Measurements from ENCODE around the gene STXBP3. TPM values are rescaled to one million over a fixed set of nuclear protein-coding genes. Genes with fewer than 3 reads are reported as not detected.

STXBP3 gene
- total and polyA plus RNA-seq, 9 of the 15 experiments (the other 6 are each of a cell fraction or from before 2014, with no cell fraction given) = 32.5 to 52.5 (median 39.2) TPM

DNA sequence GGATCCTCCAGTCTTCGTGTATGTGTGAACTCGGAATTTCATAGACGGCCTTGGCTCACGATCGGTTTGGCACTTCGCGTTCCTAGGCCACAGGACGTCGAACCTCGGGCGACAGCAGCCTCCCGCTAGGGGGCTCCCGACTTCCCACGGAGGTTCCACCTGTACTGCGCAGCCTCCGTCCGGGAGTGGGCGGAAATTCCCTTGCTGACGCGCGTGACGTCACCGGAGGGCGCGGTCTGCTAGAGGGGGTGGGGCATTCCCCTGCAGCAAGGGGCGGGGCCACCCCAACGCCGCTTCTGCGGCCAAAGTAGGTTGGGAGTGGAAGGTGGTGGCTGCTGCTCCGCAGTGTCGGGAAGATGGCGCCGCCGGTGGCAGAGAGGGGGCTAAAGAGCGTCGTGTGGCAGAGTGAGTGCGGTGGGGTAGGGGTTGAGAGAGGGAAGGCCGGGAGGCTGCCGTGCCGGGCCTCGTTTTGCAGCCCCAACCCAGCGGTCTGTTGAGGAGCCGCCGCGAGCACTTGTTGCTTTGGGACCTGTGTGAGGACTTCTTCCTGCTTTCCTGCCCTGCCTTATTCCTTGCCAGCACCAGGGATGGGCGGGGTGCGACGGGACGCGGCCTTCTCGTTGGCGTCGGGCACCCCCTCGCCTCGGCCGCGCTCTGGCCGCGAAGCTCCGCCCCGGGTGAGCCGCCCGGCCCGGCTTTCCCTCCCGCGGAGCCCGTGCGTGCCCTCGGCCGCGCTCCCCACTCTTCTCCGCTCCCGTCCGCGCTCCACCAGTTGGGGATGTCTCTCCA, at the start of gene STXBP3 (continued):
- TF ChIP-seq ZKSCAN8 (CRISPR knock-in tag; IDR thresholded peaks at IDR 0.05) (no peak), ZC3H4 (CRISPR knock-in tag; IDR thresholded peaks at IDR 0.05; ENCODE audit: borderline replicate concordance) (peak; percentile 92), FOXJ2 (tag; IDR thresholded peaks at IDR 0.05) (0 out of 2 replicates have a peak, but pooled peaks have one; percentile 52), NR3C1 (CRISPR knock-in tag; IDR thresholded peaks at IDR 0.05) (no peak; the same call in 1 of the 2 replicates), EHMT2 (IDR thresholded peaks at IDR 0.05) (peak; percentile 27; the same call in 1 of the 2 replicates), NCOA1 (IDR thresholded peaks at IDR 0.05; ENCODE audit: low read depth) (peak; percentile 73), ZNF695 (CRISPR knock-in tag; IDR thresholded peaks at IDR 0.05) (no peak), ZSCAN32 (CRISPR knock-in tag; IDR thresholded peaks at IDR 0.05) (no peak), ZBTB7A (IDR thresholded peaks at IDR 0.05; ENCODE audit: borderline replicate concordance, control insufficient read depth, low read depth, low read length) (no peak), NR1H2 (CRISPR knock-in tag; IDR thresholded peaks at IDR 0.05) (peak; percentile 81; the same call in 1 of the 2 replicates), THRAP3 (IDR thresholded peaks at IDR 0.05; ENCODE audit: borderline replicate concordance) (no peak), MTA3 (IDR thresholded peaks at IDR 0.05; ENCODE audit: borderline replicate concordance) (peak; percentile 86), ZNF696 (CRISPR knock-in tag; conservative IDR thresholded peaks at IDR 0.05) (no peak), JUND (IDR thresholded peaks at IDR 0.05; ENCODE audit: borderline replicate concordance, low read depth, low read length) (peak; percentile 93), JUND (tag; IDR thresholded peaks at IDR 0.05; ENCODE audit: borderline replicate concordance, low read depth, low read length) (peak; percentile 90; the same call in 2 of the 3 replicates)
- TF ChIP-seq, protein P1, sequence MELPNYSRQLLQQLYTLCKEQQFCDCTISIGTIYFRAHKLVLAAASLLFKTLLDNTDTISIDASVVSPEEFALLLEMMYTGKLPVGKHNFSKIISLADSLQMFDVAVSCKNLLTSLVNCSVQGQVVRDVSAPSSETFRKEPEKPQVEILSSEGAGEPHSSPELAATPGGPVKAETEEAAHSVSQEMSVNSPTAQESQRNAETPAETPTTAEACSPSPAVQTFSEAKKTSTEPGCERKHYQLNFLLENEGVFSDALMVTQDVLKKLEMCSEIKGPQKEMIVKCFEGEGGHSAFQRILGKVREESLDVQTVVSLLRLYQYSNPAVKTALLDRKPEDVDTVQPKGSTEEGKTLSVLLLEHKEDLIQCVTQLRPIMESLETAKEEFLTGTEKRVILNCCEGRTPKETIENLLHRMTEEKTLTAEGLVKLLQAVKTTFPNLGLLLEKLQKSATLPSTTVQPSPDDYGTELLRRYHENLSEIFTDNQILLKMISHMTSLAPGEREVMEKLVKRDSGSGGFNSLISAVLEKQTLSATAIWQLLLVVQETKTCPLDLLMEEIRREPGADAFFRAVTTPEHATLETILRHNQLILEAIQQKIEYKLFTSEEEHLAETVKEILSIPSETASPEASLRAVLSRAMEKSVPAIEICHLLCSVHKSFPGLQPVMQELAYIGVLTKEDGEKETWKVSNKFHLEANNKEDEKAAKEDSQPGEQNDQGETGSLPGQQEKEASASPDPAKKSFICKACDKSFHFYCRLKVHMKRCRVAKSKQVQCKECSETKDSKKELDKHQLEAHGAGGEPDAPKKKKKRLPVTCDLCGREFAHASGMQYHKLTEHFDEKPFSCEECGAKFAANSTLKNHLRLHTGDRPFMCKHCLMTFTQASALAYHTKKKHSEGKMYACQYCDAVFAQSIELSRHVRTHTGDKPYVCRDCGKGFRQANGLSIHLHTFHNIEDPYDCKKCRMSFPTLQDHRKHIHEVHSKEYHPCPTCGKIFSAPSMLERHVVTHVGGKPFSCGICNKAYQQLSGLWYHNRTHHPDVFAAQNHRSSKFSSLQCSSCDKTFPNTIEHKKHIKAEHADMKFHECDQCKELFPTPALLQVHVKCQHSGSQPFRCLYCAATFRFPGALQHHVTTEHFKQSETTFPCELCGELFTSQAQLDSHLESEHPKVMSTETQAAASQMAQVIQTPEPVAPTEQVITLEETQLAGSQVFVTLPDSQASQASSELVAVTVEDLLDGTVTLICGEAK (IDR thresholded peaks at IDR 0.05) = peak; percentile 69
- TF ChIP-seq, protein P1 (CRISPR knock-in tag; IDR thresholded peaks at IDR 0.05) = no peak
- TF ChIP-seq, protein P2, sequence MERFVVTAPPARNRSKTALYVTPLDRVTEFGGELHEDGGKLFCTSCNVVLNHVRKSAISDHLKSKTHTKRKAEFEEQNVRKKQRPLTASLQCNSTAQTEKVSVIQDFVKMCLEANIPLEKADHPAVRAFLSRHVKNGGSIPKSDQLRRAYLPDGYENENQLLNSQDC (CRISPR knock-in tag; IDR thresholded peaks at IDR 0.05) = peak; percentile 85
